ENCODE data around the gene ARHGEF9.
"Not testable (repeated sequence)": the region's sequence is repeated elsewhere in the genome, so short reads cannot be mapped to it uniquely, and the experiment has no call there.

The ARHGEF9 gene

GRCh38 chrX:63784902-63785707 is at the start of gene ARHGEF9:
ARHGEF9 (minus strand) TSS chrX:63785214; CDS start chrX:63785145, 69 bp downstream.
- no peak for DNase-seq (ENCODE audit: low read depth)

- DNase-seq (ENCODE audit: low read depth): not testable (repeated sequence)
Observed at GRCh38 chrX:63825446-63825845, 40.4 kb upstream of the ARHGEF9 start.

GRCh38 chrX:63818156-63818555 is 33.1 kb upstream of the ARHGEF9 start:
- no peak for DNase-seq (ENCODE audit: low read depth)

- DNase-seq (ENCODE audit: low read depth): no peak
Observed at GRCh38 chrX:63817696-63818095, 32.7 kb upstream of the ARHGEF9 start.

GRCh38 chrX:63812823-63813222 is 27.8 kb upstream of the ARHGEF9 start:
- no peak for DNase-seq (ENCODE audit: low read depth)

- DNase-seq (ENCODE audit: low read depth): no peak
Observed at GRCh38 chrX:63810746-63811145, 25.7 kb upstream of the ARHGEF9 start.

GRCh38 chrX:63809173-63809572 is 24.2 kb upstream of the ARHGEF9 start:
- no peak for DNase-seq (ENCODE audit: low read depth)

- DNase-seq (ENCODE audit: low read depth): not testable (repeated sequence)
Observed at GRCh38 chrX:63795406-63795805, 10.4 kb upstream of the ARHGEF9 start.

GRCh38 chrX:63785708-63786040 is 660 bp upstream of the ARHGEF9 start:
- DNase-seq (ENCODE audit: low read depth): no peak

GRCh38 chrX:63784346-63784901 is 590 bp downstream of the ARHGEF9 start:
- DNase-seq (ENCODE audit: low read depth): no peak

GRCh38 chrX:63782515-63782914 is 2.5 kb downstream of the ARHGEF9 start:
- DNase-seq (ENCODE audit: low read depth): no peak

GRCh38 chrX:63768760-63769159 is 16.3 kb downstream of the ARHGEF9 start:
- DNase-seq (ENCODE audit: low read depth): no peak

GRCh38 chrX:63765712-63766111 is 19.3 kb downstream of the ARHGEF9 start:
- DNase-seq (ENCODE audit: low read depth): no peak

GRCh38 chrX:63764946-63765345 is 20.1 kb downstream of the ARHGEF9 start:
- no peak for DNase-seq (ENCODE audit: low read depth)

- no peak for DNase-seq (ENCODE audit: low read depth)
Observed at GRCh38 chrX:63761639-63762038, 23.4 kb downstream of the ARHGEF9 start.

GRCh38 chrX:63758011-63758410 is 27.0 kb downstream of the ARHGEF9 start:
- no peak for DNase-seq (ENCODE audit: low read depth)

- no peak for DNase-seq (ENCODE audit: low read depth)
Observed at GRCh38 chrX:63755892-63756291, 29.1 kb downstream of the ARHGEF9 start.

- peak; percentile 92 for DNase-seq (ENCODE audit: low read depth)
Observed at GRCh38 chrX:63754860-63755579, 30.0 kb downstream of the ARHGEF9 start.

- peak; percentile 10 for DNase-seq (ENCODE audit: low read depth)
Observed at GRCh38 chrX:63754136-63754859, 30.7 kb downstream of the ARHGEF9 start.

GRCh38 chrX:63751481-63751880 is 33.5 kb downstream of the ARHGEF9 start:
- no peak for DNase-seq (ENCODE audit: low read depth)

- no peak for DNase-seq (ENCODE audit: low read depth)
Observed at GRCh38 chrX:63750811-63751210, 34.2 kb downstream of the ARHGEF9 start.

- peak; percentile 54 for DNase-seq (ENCODE audit: low read depth)
Observed at GRCh38 chrX:63747331-63747730, 37.7 kb downstream of the ARHGEF9 start.

Measured in amniotic epithelial cell (primary cell).